Sigmoid colon (tissue), 7 donors: ENCODE measurements around the gene OPCML. TPM values are rescaled to one million over a fixed set of nuclear protein-coding genes. Genes with fewer than 3 reads are reported as not detected.

Experiments used
- DNase-seq: peaks from one replicate; pipeline ENCODE4 v3.0.0-alpha.2; 2019
- H3K27ac ChIP-seq, 4 donors: fragments of 200-600 bp; sonication (generic); one replicate each; pipeline ENCODE4 v1.5.1; 2016 to 2019; ENCODE audit warnings: mild to moderate bottlenecking in 1 of 4
- H3K27me3 ChIP-seq, 3 donors: fragments of 200-600 bp; sonication (generic); one replicate each; pipeline ENCODE4 v1.5.1; 2019; ENCODE audit warnings: mild to moderate bottlenecking in 1 of 3
- H3K36me3 ChIP-seq, 4 donors: fragments of 200-600 bp; sonication (generic); one replicate each; pipeline ENCODE4 v1.5.1; 2016 to 2019
- H3K4me1 ChIP-seq, 4 donors: fragments of 200-600 bp; sonication (generic); one replicate each; pipeline ENCODE4 v1.5.1; 2017 to 2019
- H3K4me3 ChIP-seq, 4 donors: fragments of 200-600 bp; sonication (generic); one replicate each; pipeline ENCODE4 v1.5.1; 2017 to 2019; ENCODE audit warnings: mild to moderate bottlenecking in 2 of 4, moderate library complexity in 1 of 4
- H3K9me3 ChIP-seq, 4 donors: fragments of 200-600 bp in 3 of 4; sonication (generic) in 3 of 4; one replicate each; pipeline versions ENCODE4 v1.5.1 to v1.6.1; 2013 to 2019
- EP300 ChIP-seq, 4 donors: sonication (generic); formaldehyde crosslinking; IDR thresholded peaks; one replicate each; pipeline ENCODE4 v1.6.1; 2017; ENCODE audit warnings: antibody characterized with exemption in 4 of 4
- POLR2A ChIP-seq, 2 donors: fragments of 450-650 bp; IDR thresholded peaks; one replicate each; pipeline ENCODE4 v1.6.1; 2016; ENCODE audit warnings: antibody characterized with exemption in 2 of 2, mild to moderate bottlenecking in 2 of 2, moderate library complexity in 2 of 2
- POLR2AphosphoS5 ChIP-seq, 4 donors: sonication (generic); formaldehyde crosslinking; IDR thresholded peaks; one replicate each; pipeline ENCODE4 v1.6.1; 2017; ENCODE audit warnings: antibody characterized with exemption in 4 of 4
- WGBS, 2 donors: extraction: QIAGEN DNeasy Blood & Tissue Kit; methylation state at CpG; one replicate each; pipeline ENCODE4 v1.1.7; 2013; 5-methylcytosine and 5-hydroxymethylcytosine counted together
- intact Hi-C: fragments of 100-400 bp; cut with DNase I; formaldehyde crosslinking; loops from one replicate; pipeline ENCODE4 v1.15.1; 2023
- polyA plus RNA-seq, 3 donors: library from polyadenylated mRNA; stranded (reverse); fragments of 200-250 nt; gene quantifications; one replicate each; pipeline ENCODE4 v1.2.3, GENCODE V29; 2013
- total RNA-seq, 4 donors: library from RNA; depleted of rRNA; stranded (reverse); fragments of >200 nt; gene quantifications; one replicate each; pipeline ENCODE4 v1.1.0, GENCODE V29; 2016
- TF ChIP-seq, protein P1 (sequence below), 4 experiments: fragments of 450-650 bp in 3 of 4; fragments of 200-600 bp in 1 of 4; IDR thresholded peaks; one replicate each; pipeline ENCODE4 v1.5.1; 2016 to 2019; ENCODE audit warnings: antibody characterized with exemption in 4 of 4, mild to moderate bottlenecking in 3 of 4, moderate library complexity in 2 of 4
- donor health status: healthy with polysubstance abuse.
- donor health status: Bipolar disorder and iron deficiency.
- donor health status: healthy.

Gene OPCML
- total and polyA plus RNA-seq, 7 donors = under 0.01 to 0.14 (median 0.03) TPM; not detected in 4

DNA sequence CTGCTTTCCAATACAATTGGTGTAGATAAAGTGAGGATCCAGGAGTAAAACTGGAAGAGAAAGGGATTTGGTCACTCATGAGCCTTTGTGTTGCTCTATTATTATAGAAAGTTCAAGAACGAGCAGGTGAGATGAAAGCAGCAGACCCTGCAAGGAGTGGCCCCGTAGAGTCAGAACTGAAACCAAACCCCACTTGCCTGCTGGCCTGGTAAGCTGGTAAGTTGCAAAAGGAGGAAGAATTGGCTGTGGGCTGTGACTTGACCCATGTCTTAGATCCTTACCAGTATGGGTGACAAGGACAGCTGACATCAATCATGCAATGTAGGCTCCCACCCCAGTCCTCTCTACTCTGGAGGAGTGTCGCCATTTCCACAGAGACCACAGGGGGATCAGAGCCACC lies 201.3 kb downstream of the OPCML start:
- no peaks in the 10 kb centered on the region for H3K27me3 ChIP-seq
- no peak overlapping the region for H3K4me3 ChIP-seq
- H3K9me3 ChIP-seq = no peaks in the 10 kb centered on the region
- WGBS, 2 donors = 82 to 83% methylated on average over 3 of the region's 3 CpGs
- TF ChIP-seq, protein P1, sequence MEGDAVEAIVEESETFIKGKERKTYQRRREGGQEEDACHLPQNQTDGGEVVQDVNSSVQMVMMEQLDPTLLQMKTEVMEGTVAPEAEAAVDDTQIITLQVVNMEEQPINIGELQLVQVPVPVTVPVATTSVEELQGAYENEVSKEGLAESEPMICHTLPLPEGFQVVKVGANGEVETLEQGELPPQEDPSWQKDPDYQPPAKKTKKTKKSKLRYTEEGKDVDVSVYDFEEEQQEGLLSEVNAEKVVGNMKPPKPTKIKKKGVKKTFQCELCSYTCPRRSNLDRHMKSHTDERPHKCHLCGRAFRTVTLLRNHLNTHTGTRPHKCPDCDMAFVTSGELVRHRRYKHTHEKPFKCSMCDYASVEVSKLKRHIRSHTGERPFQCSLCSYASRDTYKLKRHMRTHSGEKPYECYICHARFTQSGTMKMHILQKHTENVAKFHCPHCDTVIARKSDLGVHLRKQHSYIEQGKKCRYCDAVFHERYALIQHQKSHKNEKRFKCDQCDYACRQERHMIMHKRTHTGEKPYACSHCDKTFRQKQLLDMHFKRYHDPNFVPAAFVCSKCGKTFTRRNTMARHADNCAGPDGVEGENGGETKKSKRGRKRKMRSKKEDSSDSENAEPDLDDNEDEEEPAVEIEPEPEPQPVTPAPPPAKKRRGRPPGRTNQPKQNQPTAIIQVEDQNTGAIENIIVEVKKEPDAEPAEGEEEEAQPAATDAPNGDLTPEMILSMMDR (IDR thresholded peaks at IDR 0.05) = no peak
- TF ChIP-seq POLR2AphosphoS5 (IDR thresholded peaks at IDR 0.05) = no peak
- no peak for TF ChIP-seq POLR2A (IDR thresholded peaks at IDR 0.05)
- no peak for TF ChIP-seq EP300 (IDR thresholded peaks at IDR 0.05)
- intact Hi-C loops = no loop called here
- H3K27ac ChIP-seq = no peak overlapping the region
- no peak for DNase-seq
- no peaks in the 10 kb centered on the region for H3K36me3 ChIP-seq
- H3K4me1 ChIP-seq = no peaks in the 10 kb centered on the region

DNA sequence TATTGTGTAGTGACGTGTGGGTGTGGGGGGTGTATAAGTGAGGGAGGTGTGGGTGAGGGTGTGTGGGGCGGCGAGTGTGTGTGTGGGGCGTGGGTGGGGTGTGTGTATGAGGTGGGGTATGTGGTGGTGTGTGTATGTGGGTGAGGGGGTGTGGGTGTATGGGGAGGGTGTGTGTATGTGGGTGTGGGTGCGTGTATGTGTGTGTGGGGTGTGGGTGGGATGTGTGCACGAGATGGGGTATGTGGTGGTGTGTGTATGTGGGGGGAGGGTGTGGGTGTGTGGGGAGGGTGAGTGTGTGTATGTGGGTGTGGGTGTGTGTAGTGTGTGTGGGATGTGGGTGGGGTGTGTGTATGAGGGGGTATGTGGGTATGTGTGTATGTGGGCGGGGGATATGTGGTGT lies 205.5 kb downstream of the OPCML start:
- DNase-seq = no peak
- Histone ChIP-seq H3K4me1 (no peaks in the 10 kb centered on the region), H3K27ac (no peak overlapping the region), H3K4me3 (no peak overlapping the region), H3K9me3 (no peaks in the 10 kb centered on the region), H3K36me3 (no peaks in the 10 kb centered on the region), H3K27me3 (no peaks in the 10 kb centered on the region)
- intact Hi-C loops = no loop called here
- WGBS, 2 donors = 71 to 87% methylated on average over 7 of the region's 7 CpGs
- TF ChIP-seq, protein P1 (IDR thresholded peaks at IDR 0.05) = no peak

DNA sequence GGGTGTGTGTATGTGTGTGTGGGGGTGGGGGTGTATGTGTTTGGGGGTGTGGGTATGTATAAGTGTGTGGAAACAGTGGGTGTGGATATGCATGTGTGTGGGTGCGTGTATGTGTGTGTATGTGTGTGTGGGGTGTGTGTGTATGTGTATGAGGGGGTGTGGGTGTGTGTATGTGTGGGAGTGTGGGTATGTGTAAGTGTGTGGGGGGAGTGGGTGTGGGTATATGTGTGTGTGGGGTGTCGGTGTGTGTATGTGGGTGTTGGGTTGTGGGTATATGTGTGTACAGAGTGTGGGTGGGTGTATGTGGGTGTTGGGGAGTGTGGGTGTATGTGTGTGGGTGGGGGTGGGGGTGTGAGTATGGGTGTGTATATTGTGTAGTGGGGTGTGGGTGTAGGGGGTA lies 206.0 kb downstream of the OPCML start:
- Histone ChIP-seq H3K27ac (no peak overlapping the region), H3K27me3 (no peaks in the 10 kb centered on the region), H3K4me1 (no peaks in the 10 kb centered on the region), H3K9me3 (no peaks in the 10 kb centered on the region), H3K4me3 (no peak overlapping the region), H3K36me3 (no peaks in the 10 kb centered on the region)
- no peak for TF ChIP-seq POLR2A (IDR thresholded peaks at IDR 0.05)
- TF ChIP-seq POLR2AphosphoS5 (IDR thresholded peaks at IDR 0.05) = no peak
- DNase-seq = no peak
- intact Hi-C loops = no loop called here
- 92 to 94% methylated on average over 2 of the region's 2 CpGs for WGBS, 2 donors

DNA sequence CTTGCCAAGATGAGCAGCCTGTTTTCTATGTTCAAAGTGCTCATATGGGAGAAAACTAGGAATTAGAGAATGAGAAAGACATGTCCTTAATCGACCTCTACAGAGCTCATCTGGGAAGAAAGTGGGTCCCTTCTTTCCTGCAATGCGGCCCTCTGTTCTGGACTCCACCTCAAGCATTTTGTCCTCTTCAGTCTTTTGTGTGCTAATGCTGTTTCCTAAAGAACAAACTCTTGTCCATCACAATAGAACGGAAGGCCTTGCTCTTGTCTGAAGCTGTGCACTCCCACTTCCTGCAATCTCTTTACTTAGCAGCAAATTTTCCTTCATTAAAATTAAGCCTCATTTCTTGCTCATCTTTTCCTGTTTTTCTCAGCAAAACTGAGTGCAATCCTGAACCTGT lies 206.6 kb downstream of the OPCML start:
- no peaks in the 10 kb centered on the region for H3K4me1 ChIP-seq

DNA sequence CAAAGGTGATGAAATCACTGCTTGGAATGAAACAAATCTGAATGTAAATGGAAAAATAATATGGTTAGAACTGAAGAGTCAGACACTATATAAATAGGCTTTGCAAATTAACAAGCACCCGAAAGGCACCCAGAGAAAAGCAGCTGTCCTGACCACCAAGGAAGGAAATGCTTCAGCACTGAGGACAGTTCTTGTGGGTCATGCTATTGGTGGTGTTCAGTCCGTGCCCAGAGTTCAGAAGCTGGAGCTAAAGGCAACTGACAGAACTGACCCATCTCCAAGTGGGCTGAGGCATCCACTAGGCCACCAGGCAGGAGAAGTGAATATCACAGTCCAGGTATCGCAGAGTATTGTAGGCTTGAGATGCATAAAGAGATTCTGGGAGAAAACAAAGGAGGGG lies 208.9 kb downstream of the OPCML start:
- Histone ChIP-seq H3K4me3 (no peak overlapping the region), H3K27me3 (no peaks in the 10 kb centered on the region), H3K36me3 (no peaks in the 10 kb centered on the region), H3K27ac (no peak overlapping the region), H3K4me1 (no peaks in the 10 kb centered on the region), H3K9me3 (no peaks in the 10 kb centered on the region)
- TF ChIP-seq POLR2AphosphoS5 (IDR thresholded peaks at IDR 0.05) = no peak
- 70 to 79% methylated on average over 3 of the region's 3 CpGs for WGBS, 2 donors
- intact Hi-C loops = no loop called here
- no peak for DNase-seq

More for the DNA sequence above, 206.6 kb downstream of the OPCML start:
- no peaks in the 10 kb centered on the region for H3K36me3 ChIP-seq
- WGBS, 2 donors = 68 to 79% methylated on average over 3 of the region's 3 CpGs
- DNase-seq = no peak
- no peak overlapping the region for H3K27ac ChIP-seq
- no peak overlapping the region for H3K4me3 ChIP-seq
- intact Hi-C loops = no loop called here
- TF ChIP-seq POLR2AphosphoS5 (IDR thresholded peaks at IDR 0.05) (no peak), EP300 (IDR thresholded peaks at IDR 0.05) (no peak), POLR2A (IDR thresholded peaks at IDR 0.05) (no peak)
- TF ChIP-seq, protein P1 (IDR thresholded peaks at IDR 0.05) = no peak
- no peaks in the 10 kb centered on the region for H3K9me3 ChIP-seq
- no peaks in the 10 kb centered on the region for H3K27me3 ChIP-seq

DNA sequence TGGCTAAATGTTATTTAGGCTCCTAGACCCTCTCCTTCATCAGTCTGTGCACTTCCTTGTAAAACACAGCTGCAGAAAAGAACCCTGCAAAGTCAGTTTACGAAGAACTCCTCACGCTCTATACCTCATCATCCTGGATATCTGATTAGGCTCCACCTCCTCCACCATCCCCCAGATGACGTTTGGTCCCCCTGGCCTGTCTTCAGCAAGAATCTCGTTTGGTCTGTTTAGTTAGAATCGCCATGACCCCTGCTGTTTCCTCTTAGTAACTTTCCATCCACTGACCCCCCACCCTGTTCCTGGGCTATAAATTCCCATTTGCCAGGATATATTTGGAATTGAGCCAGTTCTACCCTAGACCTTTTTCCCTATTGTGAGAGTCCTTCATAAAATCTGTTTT lies 214.1 kb downstream of the OPCML start:
- H3K27ac ChIP-seq = no peak overlapping the region
- no peak overlapping the region for H3K4me3 ChIP-seq
- H3K4me1 ChIP-seq = no peaks in the 10 kb centered on the region
- no peaks in the 10 kb centered on the region for H3K36me3 ChIP-seq
- H3K9me3 ChIP-seq = no peaks in the 10 kb centered on the region
- intact Hi-C loops = no loop called here
- WGBS, 2 donors = 38 to 49% methylated on average over 5 of the region's 5 CpGs
- no peak for DNase-seq
- no peaks in the 10 kb centered on the region for H3K27me3 ChIP-seq
- TF ChIP-seq EP300 (IDR thresholded peaks at IDR 0.05) = no peak
- TF ChIP-seq, protein P1 (IDR thresholded peaks at IDR 0.05) = no peak
- no peak for TF ChIP-seq POLR2AphosphoS5 (IDR thresholded peaks at IDR 0.05)
- no peak for TF ChIP-seq POLR2A (IDR thresholded peaks at IDR 0.05)
